MCF 10A (cell line): ENCODE results near the gene PKNOX2. TPM values are rescaled to one million over a fixed set of nuclear protein-coding genes. Genes with fewer than 3 reads are reported as not detected.

Source experiments
- BruUV-seq: library from RNA; stranded (reverse); fragments of 400-500 nt; replicated peaks from 2 replicates; lab custom pipeline; 2021; lab: Mats Ljungman, UMichigan
- CTCF ChIA-PET: fragments of 300-600 bp; sonication (Branson Sonifier 250); formaldehyde crosslinking; extraction: SDS; loops from one replicate; lab custom pipeline; 2021; ENCODE audit warnings: antibody characterized with exemption, inconsistent platforms; lab: Yijun Ruan, JAX
- POLR2A ChIA-PET: fragments of 300-600, 350-650 bp; sonication (Branson Sonifier 250); formaldehyde crosslinking; extraction: SDS; loops from one replicate; lab custom pipeline; 2020; ENCODE audit warnings: antibody characterized with exemption, inconsistent platforms; lab: Yijun Ruan, JAX
- DNase-seq: peaks from one replicate; pipeline ENCODE4 v3.0.0-alpha.2; 2018; ENCODE audit not compliant: unreplicated experiment
- H3K27ac Mint-ChIP-seq: one replicate; pipeline ENCODE4 v1.8.0; 2022; ENCODE audit warnings: mild to moderate bottlenecking, low read depth, mixed read lengths; ENCODE audit not compliant: unreplicated experiment
- H3K27me3 Mint-ChIP-seq: one replicate; pipeline ENCODE4 v1.8.0; 2022; ENCODE audit warnings: mixed read lengths; ENCODE audit not compliant: insufficient read depth, unreplicated experiment
- H3K36me3 Mint-ChIP-seq: one replicate; pipeline ENCODE4 v1.8.0; 2022; ENCODE audit warnings: mild to moderate bottlenecking, moderate library complexity, mixed read lengths; ENCODE audit not compliant: insufficient read depth, unreplicated experiment
- H3K4me1 Mint-ChIP-seq: one replicate; pipeline ENCODE4 v1.8.0; 2022; ENCODE audit warnings: mixed read lengths; ENCODE audit not compliant: insufficient read depth, unreplicated experiment
- H3K4me3 Mint-ChIP-seq: one replicate; pipeline ENCODE4 v1.8.0; 2022; ENCODE audit warnings: mild to moderate bottlenecking, moderate library complexity, mixed read lengths; ENCODE audit not compliant: unreplicated experiment
- H3K9me3 Mint-ChIP-seq: one replicate; pipeline ENCODE4 v1.8.0; 2022; ENCODE audit warnings: mixed read lengths; ENCODE audit not compliant: unreplicated experiment
- CTCF ChIP-seq: fragments of 200-600 bp; IDR thresholded peaks from one replicate; pipeline ENCODE4 v1.8.0; 2022; ENCODE audit warnings: antibody characterized with exemption, mild to moderate bottlenecking; ENCODE audit not compliant: unreplicated experiment
- intact Hi-C: fragments of 100-400 bp; cut with micrococcal nuclease; formaldehyde crosslinking; loops from 2 replicates; pipeline ENCODE4 v1.14.1; 2022
- total RNA-seq: library from RNA; stranded (reverse); gene quantifications from 2 replicates; pipeline ENCODE4 v1.2.3, GENCODE V29; 2022

PKNOX2 gene
- total RNA-seq, 1 experiment from 2014 or later, result not detected

- CTCF ChIA-PET, result interaction anchor here (0.6 to 2.4 kb wide), 22 partner anchors 9 to 1010 kb away, joined by 3 to 7 read pairs (median 4); no protein-coding TSS in a partner anchor
- no peak for DNase-seq
- intact Hi-C loops, result no loop called here
- BruUV-seq, result no TSS peak
- Mint-ChIP-seq H3K4me1 (no peaks in the 10 kb centered on the region), H3K27ac (no peak overlapping the region), H3K36me3 (no peaks in the 10 kb centered on the region), H3K27me3 (no peaks in the 10 kb centered on the region), H3K4me3 (no peak overlapping the region), H3K9me3 (no peaks in the 10 kb centered on the region)
- POLR2A ChIA-PET, result interaction anchor here (0.7 kb wide), 1 partner anchor 141 kb away, joined by 4 read pairs; no protein-coding TSS in a partner anchor
- TF ChIP-seq CTCF, result no peak
Measured at GRCh38 chr11:125452125-125452470, 287.5 kb downstream of the PKNOX2 start.

GRCh38 chr11:125454047-125454446, 289.5 kb downstream of the PKNOX2 start:
- H3K36me3 Mint-ChIP-seq, result no peaks in the 10 kb centered on the region
- TF ChIP-seq CTCF, result no peak
- no peak overlapping the region for H3K4me3 Mint-ChIP-seq
- no peaks in the 10 kb centered on the region for H3K27me3 Mint-ChIP-seq
- H3K27ac Mint-ChIP-seq, result no peak overlapping the region
- no peak for DNase-seq
- H3K4me1 Mint-ChIP-seq, result no peaks in the 10 kb centered on the region
- CTCF ChIA-PET, result interaction anchor here (1.0 to 2.4 kb wide), 6 partner anchors 12 to 518 kb away, joined by 3 to 12 read pairs (median 3); no protein-coding TSS in a partner anchor
- POLR2A ChIA-PET, result no interaction called here
- intact Hi-C loops, result no loop called here
- no TSS peak for BruUV-seq
- no peaks in the 10 kb centered on the region for H3K9me3 Mint-ChIP-seq

GRCh38 chr11:125455851-125456250, 291.3 kb downstream of the PKNOX2 start:
- no peaks in the 10 kb centered on the region for H3K27me3 Mint-ChIP-seq

GRCh38 chr11:125457814-125458343, 293.3 kb downstream of the PKNOX2 start:
- Mint-ChIP-seq H3K36me3 (no peaks in the 10 kb centered on the region), H3K4me1 (no peaks in the 10 kb centered on the region), H3K9me3 (no peaks in the 10 kb centered on the region), H3K27ac (no peak overlapping the region), H3K4me3 (no peak overlapping the region), H3K27me3 (no peaks in the 10 kb centered on the region)
- POLR2A ChIA-PET, result interaction anchor here (1.0 kb wide), 1 partner anchor 112 kb away, joined by 3 read pairs; the partner anchor contains the start of gene EI24
- no peak for DNase-seq
- no peak for TF ChIP-seq CTCF
- CTCF ChIA-PET, result interaction anchor here (2.3 kb wide), 1 partner anchor 35 kb away, joined by 9 read pairs; no protein-coding TSS in a partner anchor
- BruUV-seq, result no TSS peak
- intact Hi-C loops, result no loop called here

More at GRCh38 chr11:125455851-125456250, 291.3 kb downstream of the PKNOX2 start:
- TF ChIP-seq CTCF, result no peak
- intact Hi-C loops, result no loop called here
- no peaks in the 10 kb centered on the region for H3K9me3 Mint-ChIP-seq
- ChIA-PET CTCF (interaction anchor here (0.5 to 0.8 kb wide), 2 partner anchors 26 to 511 kb away, joined by 3 to 4 read pairs; no protein-coding TSS in a partner anchor), POLR2A (no interaction called here)
- no peak overlapping the region for H3K4me3 Mint-ChIP-seq
- no TSS peak for BruUV-seq
- DNase-seq, result no peak
- no peak overlapping the region for H3K27ac Mint-ChIP-seq
- H3K36me3 Mint-ChIP-seq, result no peaks in the 10 kb centered on the region
- H3K4me1 Mint-ChIP-seq, result no peaks in the 10 kb centered on the region
